HG02623 (cell line): Measurements from ENCODE around the gene MYL7.
"Not testable (repeated sequence)": the region's sequence is repeated elsewhere in the genome, so short reads cannot be mapped to it uniquely, and the experiment has no call there.

Experiments
- ATAC-seq: cut with Tn5 transposase; IDR thresholded peaks from one replicate; pipeline ENCODE4 v1.9.1; 2021; ENCODE audit warnings: moderate library complexity; ENCODE audit not compliant: unreplicated experiment

MYL7 gene

DNA sequence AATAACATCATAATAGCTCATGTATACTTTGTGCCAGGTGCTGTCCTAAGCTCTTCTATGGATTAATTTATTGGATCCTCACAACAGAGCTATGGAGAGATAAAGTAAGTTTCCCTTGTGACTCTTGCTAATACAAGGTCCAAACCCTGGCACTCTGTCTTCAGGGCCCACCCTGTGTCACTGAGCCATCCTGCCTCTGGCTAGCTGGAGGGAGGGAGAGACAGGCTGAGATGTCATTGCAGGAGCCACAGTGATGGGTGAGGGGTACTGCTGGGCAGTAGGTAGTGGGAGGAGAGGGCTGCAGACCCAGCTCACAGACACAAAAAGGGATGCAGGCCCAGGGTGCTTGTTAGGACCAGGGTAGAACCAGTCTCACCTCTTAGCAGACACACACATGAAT is 31.2 kb upstream of the MYL7 start:
- ATAC-seq: no peak

- ATAC-seq: not testable (repeated sequence)
Observed at GRCh38 chr7:44171901-44172300, 30.8 kb upstream of the MYL7 start.

DNA sequence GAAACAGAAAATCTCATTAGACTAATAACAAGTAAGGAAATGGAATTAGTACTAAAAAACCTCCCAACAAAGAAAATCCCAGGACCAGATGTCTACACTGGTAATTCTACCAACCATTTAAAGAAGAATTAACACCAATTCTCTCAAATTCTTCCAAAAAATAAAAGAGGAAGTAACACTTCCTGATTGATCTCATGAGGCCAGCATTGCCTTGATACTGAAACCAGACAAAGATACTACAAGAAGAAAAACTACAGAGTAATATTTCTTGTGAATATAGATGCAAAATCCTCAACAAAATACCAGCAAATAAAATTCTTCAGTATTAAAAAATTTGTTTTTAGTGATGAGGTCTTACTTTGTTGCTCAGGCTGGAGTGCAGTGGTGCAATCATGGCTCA is 26.8 kb upstream of the MYL7 start:
- no peak for ATAC-seq

GRCh38 chr7:44163591-44163990 is 22.5 kb upstream of the MYL7 start:
- ATAC-seq: no peak

DNA sequence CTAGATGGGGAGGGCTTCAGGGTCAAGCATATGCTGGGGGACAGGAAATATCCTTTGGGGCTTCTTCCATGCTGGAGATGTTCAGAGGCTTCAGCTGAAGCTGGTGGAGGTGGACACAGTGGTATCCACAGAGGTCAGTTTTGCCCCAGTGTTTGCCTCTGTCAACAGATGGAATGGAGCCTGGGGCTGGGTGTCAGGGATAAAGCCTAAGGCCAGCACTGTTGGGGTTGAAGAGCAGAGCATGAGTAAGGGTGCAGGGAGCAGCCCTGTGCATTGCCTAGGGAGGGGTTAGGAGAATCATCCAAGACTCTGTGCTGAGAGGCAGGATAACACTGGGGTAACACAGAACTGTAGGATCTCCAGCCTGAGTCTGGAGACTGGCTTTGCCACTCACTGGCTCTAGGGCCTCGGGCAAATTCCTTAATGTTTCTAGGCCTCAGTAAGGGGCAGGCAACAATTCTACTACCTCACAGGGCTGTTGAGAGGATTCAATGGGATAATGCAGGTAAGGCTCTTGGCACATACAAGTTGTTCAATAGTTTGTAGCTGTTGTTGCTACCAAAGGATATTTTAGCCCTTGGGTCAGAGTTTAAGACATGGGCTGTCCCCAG is 21.8 kb upstream of the MYL7 start:
- ATAC-seq: no peak

GRCh38 chr7:44162179-44162578 is 21.0 kb upstream of the MYL7 start:
- ATAC-seq: no peak

DNA sequence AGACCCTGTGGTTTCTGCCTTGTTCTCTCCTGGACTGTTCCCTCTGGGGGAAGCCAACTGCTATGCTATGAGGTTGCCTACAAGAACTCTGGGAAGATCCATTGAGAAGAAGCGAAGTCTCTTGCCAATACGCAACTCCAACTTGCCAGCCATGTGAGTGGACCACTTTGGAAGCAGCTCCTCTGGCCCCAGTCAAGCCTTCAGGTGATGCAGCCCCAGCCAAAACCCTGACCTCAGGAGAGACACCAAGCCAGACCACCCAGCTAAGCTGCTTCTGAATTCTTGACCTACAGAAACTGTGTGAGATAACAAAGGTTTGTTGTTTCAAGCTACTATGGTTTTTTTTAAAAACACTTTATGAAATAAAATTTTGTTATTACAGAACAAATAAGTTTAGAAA is 20.2 kb upstream of the MYL7 start:
- no peak for ATAC-seq

DNA sequence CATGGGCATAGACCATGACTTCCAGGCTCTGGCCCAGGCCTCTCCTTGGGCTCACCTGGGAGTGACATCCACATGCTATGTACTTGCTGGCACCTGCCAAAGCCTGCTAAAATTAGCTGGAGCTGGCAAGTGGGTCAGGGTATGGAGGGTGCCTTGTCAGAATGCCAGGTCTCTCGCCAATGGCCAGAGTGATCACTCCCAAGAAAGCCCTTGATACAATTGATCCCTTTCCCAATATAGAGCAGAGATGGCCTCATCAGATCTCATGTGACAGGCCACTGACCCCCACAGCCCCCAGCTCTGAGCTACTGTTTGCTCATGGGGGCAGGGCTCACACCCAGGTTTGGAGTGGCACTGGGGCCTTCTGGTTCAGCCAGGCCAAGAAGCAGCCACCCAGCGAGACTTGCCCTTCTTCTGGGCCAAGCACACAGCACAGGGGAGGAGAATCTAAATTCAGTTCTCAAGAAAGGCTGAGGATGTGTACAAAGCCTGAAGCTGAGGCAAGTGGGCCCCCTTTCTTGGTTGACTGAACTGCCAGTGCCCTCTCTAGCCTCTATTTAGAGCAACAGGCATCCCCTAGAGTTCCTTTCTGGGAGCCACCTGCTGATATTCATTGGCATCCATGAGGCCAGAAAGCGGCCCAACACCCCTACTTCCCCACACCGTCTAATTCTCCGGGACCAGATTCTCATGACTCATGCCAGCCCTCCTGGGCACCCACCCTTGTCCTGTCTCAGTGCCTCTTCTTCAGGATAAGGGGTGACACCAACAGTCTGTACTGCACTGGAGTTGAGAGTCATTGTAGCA is 18.9 kb upstream of the MYL7 start:
- no peak for ATAC-seq

DNA sequence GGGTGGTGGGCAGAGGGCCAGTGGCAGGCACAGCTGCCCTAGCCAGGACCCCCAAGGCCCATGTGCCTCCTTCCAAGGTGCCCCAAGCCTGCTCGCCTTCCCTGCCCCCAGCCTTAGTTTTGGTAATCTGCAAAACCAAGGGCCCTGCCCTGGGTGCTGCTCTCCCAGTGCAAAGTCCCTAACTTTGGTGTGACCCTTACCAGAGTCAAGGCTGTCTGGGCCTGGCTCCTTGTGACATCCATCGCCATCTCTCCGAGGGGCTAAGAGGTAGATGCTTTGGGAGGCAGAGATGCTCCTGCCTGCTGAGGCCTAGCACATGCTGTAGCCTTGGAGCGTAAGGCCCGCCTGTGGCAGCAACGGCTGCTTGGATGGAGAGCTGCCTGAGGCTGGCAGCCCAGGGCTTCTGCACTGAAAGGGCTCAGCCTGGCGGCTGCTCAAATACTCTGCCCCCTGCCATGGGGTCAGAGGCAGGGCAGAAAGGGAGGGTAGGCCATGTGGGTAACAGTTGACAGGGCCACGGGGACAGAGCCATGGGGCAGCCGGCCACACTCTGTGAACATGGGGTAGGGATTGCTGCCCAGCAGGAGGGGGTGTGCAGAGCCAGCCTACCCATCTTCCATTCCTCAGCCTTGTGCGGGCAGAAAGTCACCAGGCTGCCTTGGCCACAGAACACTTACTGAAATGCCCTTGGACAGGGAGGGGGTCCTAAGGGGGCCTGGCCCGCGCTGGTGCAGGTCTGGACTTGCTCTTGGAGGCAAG is 17.9 kb upstream of the MYL7 start:
- ATAC-seq: no peak

- ATAC-seq: no peak
Observed at GRCh38 chr7:44158096-44158872, 17.2 kb upstream of the MYL7 start.

DNA sequence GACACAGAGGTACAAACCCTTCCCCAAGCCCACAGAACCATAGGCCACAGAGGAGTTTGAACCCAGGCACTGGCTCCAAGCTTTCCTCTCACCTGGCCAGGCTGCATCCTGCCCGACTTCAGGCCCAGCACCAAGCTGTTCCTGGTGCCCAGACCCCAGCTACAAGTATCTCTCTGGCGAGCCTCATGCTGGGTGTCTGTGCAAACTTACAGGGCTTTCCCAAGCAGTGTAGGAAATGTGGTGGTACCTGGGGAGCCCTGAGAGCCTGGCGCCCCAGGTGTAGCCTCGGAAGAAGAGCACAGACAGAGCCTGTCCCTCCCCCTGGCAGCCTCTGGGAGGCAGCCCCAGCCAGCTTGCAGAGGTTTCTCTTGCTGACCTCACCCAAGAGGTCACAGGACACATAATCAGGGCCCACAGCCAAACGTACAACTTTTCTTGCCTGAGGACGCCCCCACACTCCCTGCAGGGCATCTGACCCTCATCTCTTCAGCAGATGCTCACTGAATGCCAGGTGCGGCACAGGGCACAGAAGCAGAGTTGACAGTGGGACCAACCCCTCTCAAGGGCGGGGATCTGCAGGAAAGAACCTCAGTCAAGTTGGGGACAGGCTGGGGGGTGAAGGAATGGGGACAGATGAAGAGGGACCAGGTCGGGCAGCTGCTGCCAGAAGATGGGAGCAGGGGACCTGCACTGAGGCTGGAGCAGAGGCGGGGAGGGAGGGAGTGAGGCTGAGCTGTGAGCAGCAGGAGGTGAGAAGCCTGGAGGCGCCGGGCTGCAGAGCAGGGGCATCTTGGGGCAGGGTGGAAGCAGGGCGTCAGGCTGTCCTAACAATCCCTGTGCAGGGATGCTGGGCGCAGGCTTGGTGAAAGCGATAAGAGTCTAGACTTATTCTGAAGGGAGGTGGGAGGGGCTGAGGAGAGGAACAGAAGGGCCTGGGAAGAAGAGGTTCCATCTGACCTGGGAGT is 16.3 kb upstream of the MYL7 start:
- no peak for ATAC-seq

- ATAC-seq: no peak
Observed at GRCh38 chr7:44156453-44157010, 15.4 kb upstream of the MYL7 start.

DNA sequence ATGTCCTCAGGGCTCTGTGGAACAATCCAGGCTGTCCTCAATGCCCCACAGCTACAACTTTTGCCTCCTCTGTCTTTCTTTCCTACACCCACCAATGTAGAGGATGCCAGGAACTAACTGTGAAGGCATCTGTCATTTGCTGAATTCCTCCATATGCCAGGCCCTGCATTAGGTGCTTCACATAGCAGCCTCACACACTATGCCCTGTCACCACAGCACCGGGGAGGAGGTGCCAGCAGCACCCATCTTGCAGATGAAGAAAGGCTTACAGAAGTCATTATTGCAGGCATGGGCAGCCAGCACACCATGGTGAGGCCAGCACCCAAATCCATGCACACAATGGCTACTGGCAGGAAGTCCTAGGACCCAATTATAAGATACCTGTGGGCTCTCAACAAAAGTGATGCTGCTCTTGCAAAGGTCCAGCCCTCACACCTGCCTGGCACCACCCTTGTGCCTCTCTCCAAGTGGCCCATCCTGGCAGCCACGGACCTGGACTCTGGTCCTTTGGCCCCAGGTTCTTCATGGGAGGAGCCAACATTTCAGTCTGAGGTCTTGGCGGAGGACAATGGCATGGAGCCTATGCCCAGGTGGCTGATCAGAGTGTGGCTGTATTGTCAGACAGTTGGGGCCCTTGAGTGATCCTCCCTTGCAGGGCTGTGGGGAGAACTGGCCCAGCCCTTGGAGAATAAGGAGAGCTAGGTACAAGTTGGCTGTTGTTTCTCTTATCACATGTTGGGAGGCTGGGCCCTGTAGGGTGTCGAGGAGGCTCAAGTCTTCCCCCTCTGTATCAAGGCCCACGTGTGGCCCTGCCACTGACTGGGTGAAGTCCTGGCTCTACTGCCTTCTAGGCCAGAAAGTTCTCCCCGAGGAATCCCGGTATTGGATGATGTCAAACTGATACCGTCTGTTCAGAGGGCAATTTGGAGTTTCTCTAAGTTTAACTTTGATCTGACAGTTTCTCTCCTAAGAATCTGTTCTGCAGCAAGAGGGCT is 14.4 kb upstream of the MYL7 start:
- ATAC-seq: no peak

DNA sequence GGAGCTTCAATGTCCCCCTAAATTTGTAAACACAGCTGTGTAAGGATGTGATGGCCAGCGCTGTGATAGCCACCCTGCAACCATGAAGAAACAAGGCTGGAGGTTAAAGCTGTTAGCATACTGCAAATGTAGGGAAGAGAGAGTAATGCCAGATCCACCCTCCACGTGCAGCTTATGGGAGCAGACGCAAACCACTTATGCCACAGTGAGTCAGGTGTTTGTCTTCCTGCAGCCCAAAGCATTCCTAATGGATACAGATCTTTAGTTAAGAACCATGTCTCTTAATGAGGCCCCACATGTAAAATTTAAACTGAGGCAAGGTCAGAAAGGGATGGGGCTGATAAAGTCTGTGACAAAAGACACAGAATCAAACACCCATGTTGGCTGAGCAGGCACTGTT is 13.6 kb upstream of the MYL7 start:
- ATAC-seq: no peak

DNA sequence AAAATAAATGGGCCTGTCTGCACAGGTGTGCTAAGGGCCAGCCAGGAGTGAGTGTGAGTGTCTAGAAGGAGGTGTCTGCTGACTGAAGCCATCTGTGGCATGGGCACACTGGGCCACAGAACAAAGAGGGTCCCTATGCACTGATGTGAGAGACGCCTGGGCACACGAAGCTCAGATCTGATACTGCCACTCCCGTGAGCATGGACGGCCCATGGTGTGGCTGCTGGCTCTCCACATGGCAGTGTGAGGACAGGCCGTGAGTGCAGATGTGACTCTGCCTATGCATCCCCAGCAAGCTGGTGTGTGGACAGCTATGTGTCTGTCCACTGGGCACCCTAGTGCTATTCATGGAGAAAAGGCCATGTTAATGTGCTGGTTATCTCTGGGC is 12.8 kb upstream of the MYL7 start:
- no peak for ATAC-seq

GRCh38 chr7:44152971-44153947 is 12.1 kb upstream of the MYL7 start:
- ATAC-seq: no peak

DNA sequence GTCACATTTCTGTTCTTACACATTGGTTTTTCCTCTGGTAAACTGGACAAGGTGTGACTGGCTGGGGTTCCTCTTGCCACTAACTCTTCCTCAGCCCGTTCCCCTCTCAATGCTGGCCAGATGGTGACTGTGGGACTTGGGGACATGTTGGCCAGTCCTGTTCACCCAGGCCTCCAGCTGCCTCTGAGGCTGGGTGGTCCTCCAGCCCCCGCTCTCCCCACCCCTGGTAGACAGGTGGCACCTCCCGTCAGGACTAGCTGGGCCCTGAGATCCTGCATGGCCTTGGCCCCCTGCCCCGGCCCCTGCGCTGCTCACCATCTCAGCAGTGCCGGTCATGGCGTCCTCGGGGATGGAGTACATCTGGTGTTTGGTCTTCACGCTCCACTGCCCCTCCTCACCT is 10.8 kb upstream of the MYL7 start:
- no peak for ATAC-seq
